Liver (tissue), 9 donors: Measurements from ENCODE around the gene SHTN1. TPM values are rescaled to one million over a fixed set of nuclear protein-coding genes. Genes with fewer than 3 reads are reported as not detected.

ENCODE experiments used
- DNase-seq: peaks from one replicate; pipeline ENCODE4 v3.0.0-alpha.2; 2017; ENCODE audit warnings: low spot score
- H3K27ac ChIP-seq, 2 donors: one replicate each; pipeline ENCODE4 v1.7.0; 2013; ENCODE audit warnings: inconsistent platforms in 2 of 2, low read length in 2 of 2, control low read depth in 1 of 2, low read depth in 1 of 2, mild to moderate bottlenecking in 1 of 2
- H3K27me3 ChIP-seq, 4 donors: one replicate each; pipeline versions ENCODE4 v1.6.1 to v1.7.0; 2013; ENCODE audit warnings: low read length in 3 of 4, inconsistent platforms in 1 of 4, mild to moderate bottlenecking in 1 of 4, moderate library complexity in 1 of 4; ENCODE audit not compliant: control insufficient read depth in 4 of 4, insufficient read depth in 4 of 4
- H3K36me3 ChIP-seq, 4 donors: one replicate each; pipeline versions ENCODE4 v1.6.1 to v1.7.0; 2013; ENCODE audit warnings: low read length in 3 of 4, mild to moderate bottlenecking in 3 of 4, low read depth in 1 of 4, moderate library complexity in 1 of 4; ENCODE audit not compliant: control insufficient read depth in 4 of 4, insufficient read depth in 3 of 4
- H3K4me1 ChIP-seq, 4 donors: one replicate each; pipeline versions ENCODE4 v1.6.1 to v1.7.0; 2013; ENCODE audit warnings: low read length in 3 of 4, mild to moderate bottlenecking in 3 of 4, moderate library complexity in 1 of 4; ENCODE audit not compliant: control insufficient read depth in 4 of 4, insufficient read depth in 4 of 4
- H3K4me3 ChIP-seq, 3 donors: one replicate each; pipeline versions ENCODE4 v1.6.1 to v1.7.0; 2013; ENCODE audit warnings: low read length in 3 of 3, control low read depth in 1 of 3, low read depth in 1 of 3, mild to moderate bottlenecking in 1 of 3
- H3K9ac ChIP-seq, 2 donors: one replicate each; pipeline ENCODE4 v1.7.0; 2013; ENCODE audit warnings: low read length in 2 of 2, mild to moderate bottlenecking in 2 of 2, moderate library complexity in 2 of 2, control low read depth in 1 of 2, low read depth in 1 of 2
- H3K9me3 ChIP-seq, 4 donors: one replicate each; pipeline versions ENCODE4 v1.6.1 to v1.7.0; 2013; ENCODE audit warnings: low read length in 3 of 4; ENCODE audit not compliant: control insufficient read depth in 4 of 4
- CTCF ChIP-seq: fragments of 150-350 bp; IDR thresholded peaks from 2 replicates; pipeline ENCODE4 v1.5.1; 2017; ENCODE audit warnings: improper control_type of control experiment, low read depth, low read length; ENCODE audit not compliant: missing input control
- EGR1 ChIP-seq, 2 donors: IDR thresholded peaks; 2 replicates each; pipeline ENCODE4 v1.6.1; 2016 to 2018; ENCODE audit warnings: antibody characterized with exemption in 2 of 2, low read depth in 2 of 2
- FOXA1 ChIP-seq: IDR thresholded peaks from 2 replicates; pipeline ENCODE4 v1.6.1; 2016; ENCODE audit warnings: antibody characterized with exemption
- FOXA2 ChIP-seq: IDR thresholded peaks from 2 replicates; pipeline ENCODE4 v1.6.1; 2016; ENCODE audit warnings: antibody characterized with exemption
- GABPA ChIP-seq, 2 donors: IDR thresholded peaks in 1 of 2; conservative IDR thresholded peaks in 1 of 2; 2 replicates each; pipeline ENCODE4 v1.6.1; 2016; ENCODE audit warnings: antibody characterized with exemption in 2 of 2, mild to moderate bottlenecking in 1 of 2, moderate library complexity in 1 of 2
- HNF4A ChIP-seq, 2 donors: conservative IDR thresholded peaks; 2 replicates each; pipeline ENCODE4 v1.6.1; 2016; ENCODE audit warnings: antibody characterized with exemption in 2 of 2, mild to moderate bottlenecking in 2 of 2
- HNF4G ChIP-seq: IDR thresholded peaks from 2 replicates; pipeline ENCODE4 v1.6.1; 2016; ENCODE audit warnings: antibody characterized with exemption
- JUND ChIP-seq, 2 donors: IDR thresholded peaks; 2 replicates each; pipeline ENCODE4 v1.6.1; 2016; ENCODE audit warnings: antibody characterized with exemption in 2 of 2
- MAX ChIP-seq: IDR thresholded peaks from 2 replicates; pipeline ENCODE4 v1.6.1; 2016; ENCODE audit warnings: antibody characterized with exemption
- NR2F2 ChIP-seq: IDR thresholded peaks from 2 replicates; pipeline ENCODE4 v1.6.1; 2016; ENCODE audit warnings: antibody characterized with exemption
- RAD21 ChIP-seq, 2 donors: IDR thresholded peaks; 2 replicates each; pipeline ENCODE4 v1.6.1; 2016; ENCODE audit warnings: antibody characterized with exemption in 2 of 2, mild to moderate bottlenecking in 2 of 2
- REST ChIP-seq: IDR thresholded peaks from 2 replicates; pipeline ENCODE4 v1.6.1; 2016; ENCODE audit warnings: antibody characterized with exemption, mild to moderate bottlenecking
- RXRA ChIP-seq, 2 donors: IDR thresholded peaks; 2 replicates each; pipeline ENCODE4 v1.6.1; 2017 to 2018; ENCODE audit warnings: antibody characterized with exemption in 2 of 2, mild to moderate bottlenecking in 1 of 2
- SP1 ChIP-seq: IDR thresholded peaks from 2 replicates; pipeline ENCODE4 v1.6.1; 2018; ENCODE audit warnings: antibody characterized with exemption, mild to moderate bottlenecking
- TAF1 ChIP-seq: conservative IDR thresholded peaks from 2 replicates; pipeline ENCODE4 v1.6.1; 2016; ENCODE audit warnings: antibody characterized with exemption, mild to moderate bottlenecking
- YY1 ChIP-seq: IDR thresholded peaks from 2 replicates; pipeline ENCODE4 v1.6.1; 2016; ENCODE audit warnings: antibody characterized with exemption, mild to moderate bottlenecking
- WGBS: extraction: QIAGEN DNeasy Blood & Tissue Kit; methylation state at CpG from one replicate; pipeline ENCODE4 v1.1.7; 2013; 5-methylcytosine and 5-hydroxymethylcytosine counted together
- polyA plus RNA-seq, 2 donors: library from polyadenylated mRNA; stranded (reverse) in 1 of 2; unstranded in 1 of 2; fragments of 200-250 nt in 1 of 2; fragments of >200 nt in 1 of 2; fragmentation: Nextera tagmentation in 1 of 2; extraction: Ambion mirVana in 1 of 2; gene quantifications; one replicate each; pipeline versions ENCODE4 v1.2.1 to v1.2.3, GENCODE V29; 2013 to 2015
- total RNA-seq, 2 donors: library from RNA; depleted of rRNA; stranded (reverse); fragments of >200 nt; gene quantifications; one replicate each; pipeline ENCODE4 v1.2.3, GENCODE V29; 2014
- TF ChIP-seq, protein P1 (sequence below): IDR thresholded peaks from 2 replicates; pipeline ENCODE4 v1.6.1; 2016; ENCODE audit warnings: antibody characterized with exemption
- TF ChIP-seq, protein P2 (sequence below): IDR thresholded peaks from 2 replicates; pipeline ENCODE4 v1.6.1; 2016; ENCODE audit warnings: antibody characterized with exemption
- donor health status: healthy.
- donor health status: healthy.
- donor health status: healthy.
- donor health status: healthy.
- donor health status: healthy.

SHTN1 gene
- total and polyA plus RNA-seq, 4 donors, result 3.2 to 11.7 (median 10.3) TPM

DNA sequence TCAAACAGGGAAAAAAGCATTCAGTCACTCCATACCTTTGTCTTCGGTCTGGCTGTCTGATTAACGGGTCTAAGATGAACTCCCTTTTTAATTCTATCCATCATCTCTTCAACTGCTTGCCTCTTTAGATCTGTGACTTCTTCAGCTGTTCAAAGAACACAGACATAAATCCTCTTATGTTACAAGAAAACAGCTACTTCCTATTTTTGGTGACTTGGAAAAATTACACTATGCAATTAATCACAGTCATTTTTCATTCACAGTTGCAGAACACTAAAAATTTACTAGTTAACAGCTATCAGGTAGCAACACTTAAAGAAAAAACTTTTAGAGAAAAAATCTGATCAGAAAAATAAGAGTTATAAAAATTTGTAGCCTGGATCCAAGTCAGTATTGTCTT lies 89.6 kb downstream of the SHTN1 start (continued):
- TF ChIP-seq REST (no peak), JUND (IDR thresholded peaks at IDR 0.05) (no peak), HNF4G (no peak)

- Histone ChIP-seq H3K4me1 (peaks cover 0 to 9% (median 6%) of the 10 kb centered on the region in 4 donors), H3K9me3 (no peaks in the 10 kb centered on the region), H3K4me3 (no peak overlapping the region), H3K27me3 (no peaks in the 10 kb centered on the region), H3K36me3 (peaks cover 0 to 23% (median 2%) of the 10 kb centered on the region in 4 donors), H3K27ac (no peak overlapping the region), H3K9ac (no peak overlapping the region)
- TF ChIP-seq FOXA2, result no peak
- TF ChIP-seq, protein P1, sequence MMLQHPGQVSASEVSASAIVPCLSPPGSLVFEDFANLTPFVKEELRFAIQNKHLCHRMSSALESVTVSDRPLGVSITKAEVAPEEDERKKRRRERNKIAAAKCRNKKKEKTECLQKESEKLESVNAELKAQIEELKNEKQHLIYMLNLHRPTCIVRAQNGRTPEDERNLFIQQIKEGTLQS, result no peak
- 95% methylated on average over 1 of the region's 1 CpG for WGBS
- no peak for DNase-seq
Measured at GRCh38 chr10:116913695-116914094, 91.3 kb downstream of the SHTN1 start.

- H3K9me3 ChIP-seq, result no peaks in the 10 kb centered on the region
- peaks cover 0 to 24% (median 5%) of the 10 kb centered on the region in 4 donors for H3K36me3 ChIP-seq
- peaks cover 0 to 9% (median 6%) of the 10 kb centered on the region in 4 donors for H3K4me1 ChIP-seq
- whole genome bisulfite sequencing, result 33% methylated on average over 1 of the region's 1 CpG
- H3K9ac ChIP-seq, result no peak overlapping the region
- no peak overlapping the region for H3K4me3 ChIP-seq
- H3K27me3 ChIP-seq, result no peaks in the 10 kb centered on the region
- peak; percentile 42 for DNase-seq
- TF ChIP-seq EGR1 (IDR thresholded peaks at IDR 0.05; ENCODE audit: low read depth in 2 of 2) (no peak), RAD21 (IDR thresholded peaks at IDR 0.05) (peak; percentile 39 to 55), REST (no peak), JUND (IDR thresholded peaks at IDR 0.05) (no peak), MAX (no peak), CTCF (no peak), NR2F2 (no peak), HNF4G (peak; percentile 51), FOXA1 (no peak), HNF4A (conservative IDR thresholded peaks at IDR 0.05) (peak; percentile 80 to 82), FOXA2 (no peak), GABPA (IDR thresholded peaks at IDR 0.05 in 1 of 2, conservative IDR thresholded peaks at IDR 0.05 in 1 of 2) (no peak), YY1 (no peak), RXRA (IDR thresholded peaks at IDR 0.05) (peak; percentile 41 to 55), TAF1 (no peak), SP1 (no peak)
- TF ChIP-seq, protein P2, sequence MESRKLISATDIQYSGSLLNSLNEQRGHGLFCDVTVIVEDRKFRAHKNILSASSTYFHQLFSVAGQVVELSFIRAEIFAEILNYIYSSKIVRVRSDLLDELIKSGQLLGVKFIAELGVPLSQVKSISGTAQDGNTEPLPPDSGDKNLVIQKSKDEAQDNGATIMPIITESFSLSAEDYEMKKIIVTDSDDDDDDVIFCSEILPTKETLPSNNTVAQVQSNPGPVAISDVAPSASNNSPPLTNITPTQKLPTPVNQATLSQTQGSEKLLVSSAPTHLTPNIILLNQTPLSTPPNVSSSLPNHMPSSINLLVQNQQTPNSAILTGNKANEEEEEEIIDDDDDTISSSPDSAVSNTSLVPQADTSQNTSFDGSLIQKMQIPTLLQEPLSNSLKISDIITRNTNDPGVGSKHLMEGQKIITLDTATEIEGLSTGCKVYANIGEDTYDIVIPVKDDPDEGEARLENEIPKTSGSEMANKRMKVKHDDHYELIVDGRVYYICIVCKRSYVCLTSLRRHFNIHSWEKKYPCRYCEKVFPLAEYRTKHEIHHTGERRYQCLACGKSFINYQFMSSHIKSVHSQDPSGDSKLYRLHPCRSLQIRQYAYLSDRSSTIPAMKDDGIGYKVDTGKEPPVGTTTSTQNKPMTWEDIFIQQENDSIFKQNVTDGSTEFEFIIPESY, result no peak
- TF ChIP-seq, protein P1, result no peak
- H3K27ac ChIP-seq, result no peak overlapping the region
Measured at GRCh38 chr10:116912162-116912561, 92.8 kb downstream of the SHTN1 start.
